HepG2 (cell line): ENCODE data around the gene MOV10L1. TPM values are rescaled to one million over a fixed set of nuclear protein-coding genes. Genes with fewer than 3 reads are reported as not detected.
A peak's percentile ranks its signal among the peaks of the same experiment; 100 is the strongest.

ENCODE experiments used
- ATAC-seq: fragments of 200-7000 bp; cut with Tn5 transposase; 3 replicates; pipeline ENCODE4 v1.9.1; 2020; ENCODE audit warnings: mild to moderate bottlenecking, moderate library complexity
- BruUV-seq: library from RNA; stranded (reverse); fragments of 400-500 nt; replicated peaks from 2 replicates; lab custom pipeline; 2021; lab: Mats Ljungman, UMichigan
- CTCF ChIA-PET: fragments of 300-600 bp; formaldehyde crosslinking; extraction: SDS; loops from one replicate; lab custom pipeline; 2021; ENCODE audit warnings: low total read pairs, inconsistent platforms, low intra/inter-chr PET ratio; lab: Yijun Ruan, JAX
- POLR2A ChIA-PET: fragments of 350-600 bp; sonication (Branson Sonifier 250); formaldehyde crosslinking; loops from one replicate; lab custom pipeline; 2020; ENCODE audit warnings: antibody characterized with exemption, inconsistent platforms; lab: Yijun Ruan, JAX
- DNase-seq: peaks from one replicate; pipeline ENCODE4 v3.0.0-alpha.2; 2015; ENCODE audit warnings: low spot score
- FAIRE-seq: peaks from 3 replicates; lab custom pipeline; 2011; peaks lifted over from hg19 to GRCh38; lab: Jason Lieb, UNC
- H2AFZ ChIP-seq: one replicate; pipeline ENCODE4 v1.6.1; 2011; ENCODE audit warnings: low read length, inconsistent platforms
- H3K27ac ChIP-seq: fragments of 300-600 bp; 3 replicates; pipeline ENCODE4 v1.8.0; 2011; ENCODE audit warnings: mixed run types, mild to moderate bottlenecking, mixed read lengths, low read length, inconsistent platforms; ENCODE audit not compliant: insufficient read depth; ENCODE audit errors: extremely low read length
- H3K27me3 ChIP-seq, 2 experiments: fragments of 200-600 bp in 1 of 2; 2 replicates in 1 of 2; 3 replicates in 1 of 2; pipeline versions ENCODE4 v1.6.0 to v1.8.0; 2011; ENCODE audit warnings: low read length in 2 of 2, mild to moderate bottlenecking in 2 of 2, moderate library complexity in 2 of 2, inconsistent platforms in 1 of 2; ENCODE audit not compliant: insufficient read depth in 2 of 2, control insufficient read depth in 1 of 2
- H3K36me3 ChIP-seq, 2 experiments: fragments of 200-600 bp in 1 of 2; replicated peaks in 1 of 2; 2 replicates in 1 of 2; 3 replicates in 1 of 2; pipeline versions ENCODE4 v1.5.1 to v1.8.0; 2011; ENCODE audit warnings: low read length in 2 of 2, inconsistent platforms in 1 of 2; ENCODE audit not compliant: insufficient read depth in 2 of 2, control insufficient read depth in 1 of 2
- H3K4me1 ChIP-seq: 2 replicates; pipeline ENCODE4 v1.5.1; 2012; ENCODE audit warnings: low read length, inconsistent platforms; ENCODE audit not compliant: insufficient read depth
- H3K4me2 ChIP-seq: 2 replicates; pipeline ENCODE4 v1.6.0; 2011; ENCODE audit warnings: low read depth, low read length, inconsistent platforms
- H3K4me3 ChIP-seq, 3 experiments: fragments of 200-600 bp in 1 of 3; sonication (generic), shearing (Covaris generic) in 1 of 3; replicated peaks in 1 of 3; 2 replicates each; pipeline ENCODE4 v1.5.1; 2011 to 2016; ENCODE audit warnings: low read length in 3 of 3, inconsistent platforms in 2 of 3, low read depth in 2 of 3, mild to moderate bottlenecking in 2 of 3, control low read depth in 1 of 3, mixed read lengths in 1 of 3; ENCODE audit not compliant: insufficient read depth in 1 of 3
- H3K79me2 ChIP-seq: one replicate; pipeline ENCODE4 v1.6.1; 2011; ENCODE audit warnings: low read length, inconsistent platforms; ENCODE audit not compliant: insufficient read depth
- H3K9ac ChIP-seq: 2 replicates; pipeline ENCODE4 v1.6.0; 2011; ENCODE audit warnings: mild to moderate bottlenecking, low read depth, low read length, inconsistent platforms; ENCODE audit not compliant: insufficient read depth
- H3K9me3 ChIP-seq: 2 replicates; pipeline ENCODE4 v1.5.1; 2012; ENCODE audit warnings: mild to moderate bottlenecking, low read length
- H4K20me1 ChIP-seq: 2 replicates; pipeline ENCODE4 v1.6.0; 2011; ENCODE audit warnings: inconsistent platforms, mild to moderate bottlenecking, low read length, moderate library complexity; ENCODE audit not compliant: insufficient read depth
- ARID3A ChIP-seq: IDR thresholded peaks from 2 replicates; pipeline ENCODE4 v1.6.1; 2012; ENCODE audit warnings: low read depth, low read length, improper control_type of control experiment
- ATF2 ChIP-seq: sonication (generic); formaldehyde crosslinking; IDR thresholded peaks from 2 replicates; pipeline ENCODE4 v1.4.0; 2020; ENCODE audit warnings: missing genetic modification reagents
- ESRRA ChIP-seq: sonication (generic); formaldehyde crosslinking; IDR thresholded peaks from 2 replicates; pipeline ENCODE4 v1.5.1; 2020; ENCODE audit warnings: mild to moderate bottlenecking, low read depth, missing genetic modification reagents
- HES4 ChIP-seq: sonication (generic); formaldehyde crosslinking; IDR thresholded peaks from 2 replicates; pipeline ENCODE4 v1.9.0; 2021; ENCODE audit warnings: mild to moderate bottlenecking, missing genetic modification reagents, borderline replicate concordance
- ISX ChIP-seq: sonication (generic); formaldehyde crosslinking; conservative IDR thresholded peaks from 2 replicates; pipeline ENCODE4 v1.5.0; 2020; ENCODE audit warnings: missing genetic modification reagents
- MYPOP ChIP-seq: sonication (generic); formaldehyde crosslinking; IDR thresholded peaks from 2 replicates; pipeline ENCODE4 v1.8.1; 2023; ENCODE audit warnings: mild to moderate bottlenecking, moderate library complexity, missing genetic modification reagents
- NFYC ChIP-seq: IDR thresholded peaks from 2 replicates; pipeline ENCODE4 v1.6.1; 2016; ENCODE audit warnings: missing genetic modification reagents, missing compliant biosample characterization
- PHF21A ChIP-seq: sonication (generic); formaldehyde crosslinking; IDR thresholded peaks from 2 replicates; pipeline ENCODE4 v1.5.0; 2020; ENCODE audit warnings: mild to moderate bottlenecking, missing genetic modification reagents
- RBM22 ChIP-seq: fragments of 200-400 bp; formaldehyde crosslinking; optimal IDR thresholded peaks from 2 replicates; pipeline ENCODE3; 2017; ENCODE audit warnings: mild to moderate bottlenecking, low read length, moderate library complexity
- REPIN1 ChIP-seq: sonication (generic); formaldehyde crosslinking; IDR thresholded peaks from 2 replicates; pipeline ENCODE4 v1.8.0; 2022; ENCODE audit warnings: missing genetic modification reagents, low read depth, mild to moderate bottlenecking, borderline replicate concordance
- SIX1 ChIP-seq: sonication (generic); formaldehyde crosslinking; IDR thresholded peaks from 2 replicates; pipeline ENCODE4 v1.4.0; 2020; ENCODE audit warnings: missing genetic modification reagents, borderline replicate concordance
- SMAD3 ChIP-seq: sonication (generic); formaldehyde crosslinking; IDR thresholded peaks from 2 replicates; pipeline ENCODE4 v1.4.0; 2020; ENCODE audit warnings: missing genetic modification reagents
- SMAD9 ChIP-seq: sonication (generic); formaldehyde crosslinking; IDR thresholded peaks from 2 replicates; pipeline ENCODE4 v1.5.1; 2020; ENCODE audit warnings: mild to moderate bottlenecking, missing genetic modification reagents
- SP2 ChIP-seq: sonication (generic); formaldehyde crosslinking; IDR thresholded peaks from 2 replicates; pipeline ENCODE4 v1.5.1; 2020; ENCODE audit warnings: mild to moderate bottlenecking, missing genetic modification reagents
- TFAP4 ChIP-seq: sonication (generic); IDR thresholded peaks from 2 replicates; pipeline ENCODE4 v1.6.1; 2016; ENCODE audit warnings: low read depth, borderline replicate concordance
- ZBTB20 ChIP-seq: sonication (generic); formaldehyde crosslinking; IDR thresholded peaks from 2 replicates; pipeline ENCODE4 v1.8.1; 2023; ENCODE audit warnings: missing genetic modification reagents, low read depth, mild to moderate bottlenecking, borderline replicate concordance
- ZKSCAN1 ChIP-seq: fragments of 150-350 bp; IDR thresholded peaks from 2 replicates; pipeline ENCODE4 v1.6.1; 2014; ENCODE audit warnings: low read length
- ZNF234 ChIP-seq: sonication (generic); formaldehyde crosslinking; conservative IDR thresholded peaks from 2 replicates; pipeline ENCODE4 v1.5.1; 2020; ENCODE audit warnings: mild to moderate bottlenecking, missing genetic modification reagents
- ZNF530 ChIP-seq: sonication (generic); formaldehyde crosslinking; IDR thresholded peaks from 2 replicates; pipeline ENCODE4 v1.5.0; 2020; ENCODE audit warnings: low read depth, mild to moderate bottlenecking, missing genetic modification reagents
- ZNF768 ChIP-seq: sonication (generic); formaldehyde crosslinking; IDR thresholded peaks from 2 replicates; pipeline ENCODE4 v1.4.0; 2020; ENCODE audit warnings: missing genetic modification reagents
- WGBS: methylation state at CpG from one replicate; pipeline ENCODE4 v1.1.6; 2017; ENCODE audit warnings: low lambda C conversion rate; 5-methylcytosine and 5-hydroxymethylcytosine counted together
- in situ Hi-C: cut with HindIII; loops from 2 replicates; pipeline ENCODE4 v1.10.0; 2017; ENCODE audit warnings: low pct_unique_long_range_greater_than_20kb; ENCODE audit not compliant: extremely low pct_ligation_motif_present
- intact Hi-C: fragments of 100-400 bp; cut with micrococcal nuclease; formaldehyde crosslinking; loops from one replicate; pipeline ENCODE4 v1.10.0; 2022; ENCODE audit not compliant: unreplicated experiment
- polyA plus RNA-seq, 8 experiments: library from polyadenylated mRNA; depleted of rRNA in 3 of 8; stranded (reverse) in 7 of 8; unstranded in 1 of 8; fragments of >200 nt; fragmentation: Illumina TruSeq in 4 of 8; extraction: Trizol in 4 of 8; gene quantifications; 2 replicates each; pipeline versions ENCODE4 v1.2.1 to v1.2.3, GENCODE V29; 2011 to 2016; ENCODE audit warnings: low read depth in 4 of 8, missing spikeins in 1 of 8, mixed read lengths in 1 of 8; ENCODE audit not compliant: insufficient read depth in 1 of 8
- total RNA-seq, 5 experiments: library from RNA; depleted of rRNA; stranded (reverse); fragments of >200 nt; fragmentation: Illumina TruSeq; extraction: Trizol; gene quantifications; 2 replicates each; pipeline ENCODE4 v1.2.3, GENCODE V29; 2016; ENCODE audit warnings: low read depth in 1 of 5

The MOV10L1 gene
- total and polyA plus RNA-seq, 2 of the 13 experiments (the other 11 are each of a cell fraction or from before 2014, with no cell fraction given) = 0.11 to 0.12 TPM

- POLR2A ChIA-PET = no interaction called here
- TF ChIP-seq ZNF530 (CRISPR knock-in tag) (no peak), SMAD9 (no peak), NFYC (CRISPR knock-in tag) (no peak), ESRRA (CRISPR knock-in tag) (no peak), SMAD3 (CRISPR knock-in tag) (no peak), PHF21A (no peak), TFAP4 (peak; percentile 15; the same call in 1 of the 2 replicates), ZNF768 (no peak), HES4 (CRISPR knock-in tag) (no peak), MYPOP (CRISPR knock-in tag) (no peak), RBM22 (no peak), ATF2 (CRISPR knock-in tag) (no peak), SP2 (CRISPR knock-in tag) (no peak), REPIN1 (CRISPR knock-in tag) (no peak), ZKSCAN1 (peak; percentile 27; the same call in 1 of the 2 replicates), ARID3A (peak; percentile 27; the same call in 1 of the 2 replicates), ZNF234 (no peak), ZBTB20 (CRISPR knock-in tag) (no peak), ISX (CRISPR knock-in tag) (no peak), SIX1 (CRISPR knock-in tag) (no peak)
These were observed 50.1 kb downstream of the MOV10L1 start for GRCh38 chr22:50139843-50140415.

More at GRCh38 chr22:50139843-50140415, 50.1 kb downstream of the MOV10L1 start:
- intact Hi-C loops = no loop called here
- ATAC-seq (peak; percentile 25; the same call in 2 of the 3 replicates), FAIRE-seq (no peak), DNase-seq (peak; percentile 68)
- H4K20me1 ChIP-seq = no peaks in the 10 kb centered on the region
- no TSS peak for BruUV-seq
- H3K27me3 ChIP-seq = peaks cover 2 to 24% of the 10 kb centered on the region in 2 experiments
- H3K4me2 ChIP-seq = peak overlapping the region; percentile 62
- peak overlapping the region; percentile 17 for H3K27ac ChIP-seq
- H3K9me3 ChIP-seq = no peaks in the 10 kb centered on the region
- no peak overlapping the region for H3K9ac ChIP-seq
- no peaks in the 10 kb centered on the region for H3K36me3 ChIP-seq
- H3K4me3 ChIP-seq = peak overlapping the region in 2 of 3 experiments; percentile 5 to 10; a peak in 1 of 6 replicates
- in situ Hi-C loops = no loop called here
- no peak overlapping the region for H2AFZ ChIP-seq
- CTCF ChIA-PET = no interaction called here
- H3K4me1 ChIP-seq = peaks cover 73% of the 10 kb centered on the region
- H3K79me2 ChIP-seq = no peaks in the 10 kb centered on the region
- WGBS = 47% methylated on average over 15 of the region's 15 CpGs
